Activated naive CD8-positive, alpha-beta T cell treated with anti-CD3 and anti-CD28 coated beads for 36 hours (primary cell): ENCODE data around the gene ZNF785. TPM values are rescaled to one million over a fixed set of nuclear protein-coding genes. Genes with fewer than 3 reads are reported as not detected.

Source experiments
- total RNA-seq, 2 experiments: library from RNA; stranded (reverse); gene quantifications; one replicate each; pipeline ENCODE4 v1.2.3, GENCODE V29; 2021

The ZNF785 gene
- total RNA-seq, 2 experiments from 2014 or later: 6.4 to 7.8 TPM

Other genes starting within 250 kb of the ZNF785 start
- gene CD2BP2, start 230.4 kb downstream of the ZNF785 start, total RNA-seq: 10 to 100 TPM; 60.7 to 66.8 TPM
- gene TBC1D10B, start 215.2 kb downstream of the ZNF785 start, total RNA-seq: 10 to 100 TPM; 43.2 to 45.7 TPM
- 1 to 10 TPM; 1.2 to 1.5 TPM for gene MYL11, start 210.9 kb downstream of the ZNF785 start, total RNA-seq
- gene SEPTIN1, start 203.1 kb downstream of the ZNF785 start, total RNA-seq: 100 to 1,000 TPM; 162 to 163 TPM
- 10 to 100 TPM in 1 of 2 experiments, 1 to 10 TPM in 1; 9.5 to 10.2 TPM for gene ZNF48, start 190.3 kb downstream of the ZNF785 start, total RNA-seq
- gene ZNF771, start 178.1 kb downstream of the ZNF785 start, total RNA-seq: 1 to 10 TPM; 4.2 to 5.2 TPM
- gene DCTPP1, start 155.7 kb downstream of the ZNF785 start, total RNA-seq: 100 to 1,000 TPM; 181 to 183 TPM
- gene SEPHS2, start 139.8 kb downstream of the ZNF785 start, total RNA-seq: 10 to 100 TPM; 80.1 to 80.6 TPM
- gene ITGAL, start 113.0 kb downstream of the ZNF785 start, total RNA-seq: 100 to 1,000 TPM; 233 to 235 TPM
- gene ZNF768, start 59.1 kb downstream of the ZNF785 start, total RNA-seq: 10 to 100 TPM; 11.4 to 11.8 TPM
- 10 to 100 TPM; 10.9 to 11.2 TPM for gene ZNF747, start 50.8 kb downstream of the ZNF785 start, total RNA-seq
- 10 to 100 TPM; 11.9 to 12.1 TPM for gene ZNF764, start 27.3 kb downstream of the ZNF785 start, total RNA-seq
- gene ZNF688, start 14.0 kb downstream of the ZNF785 start, total RNA-seq: 1 to 10 TPM; 7.1 to 7.6 TPM
- gene ZNF689, start 24.7 kb upstream of the ZNF785 start, total RNA-seq: 10 to 100 TPM; 14.8 to 15.5 TPM
- 10 to 100 TPM; 90.1 to 93.3 TPM for gene PRR14, start 65.3 kb upstream of the ZNF785 start, total RNA-seq
- 10 to 100 TPM; 92.8 to 94.5 TPM for gene FBRS, start 72.7 kb upstream of the ZNF785 start, total RNA-seq
- 10 to 100 TPM; 66.1 to 72.6 TPM for gene SRCAP, start 113.5 kb upstream of the ZNF785 start, total RNA-seq
- 10 to 100 TPM; 31.1 to 32.0 TPM for gene PHKG2, start 162.7 kb upstream of the ZNF785 start, total RNA-seq
- 1 to 10 TPM; 3.7 to 6.4 TPM for gene CFAP119, start 176.4 kb upstream of the ZNF785 start, total RNA-seq
- gene RNF40, start 176.6 kb upstream of the ZNF785 start, total RNA-seq: 100 to 1,000 TPM in 1 of 2 experiments, 10 to 100 TPM in 1; 95.2 to 107 TPM
- 1 to 10 TPM; 5.4 to 5.5 TPM for gene ZNF629, start 201.5 kb upstream of the ZNF785 start, total RNA-seq